22Rv1 (cell line): ENCODE results near the gene RABGGTB.

Experiments
- CTCF ChIP-seq: fragments of 450-650 bp; IDR thresholded peaks from 2 replicates; pipeline ENCODE4 v1.5.1; 2017; ENCODE audit warnings: mild to moderate bottlenecking
- ZFX ChIP-seq: fragments of 450-650 bp; IDR thresholded peaks from 2 replicates; pipeline ENCODE4 v1.6.1; 2017; ENCODE audit warnings: antibody characterized with exemption, borderline replicate concordance

- TF ChIP-seq CTCF (no peak), ZFX (no peak)
These were observed 18.0 kb upstream of the RABGGTB start for GRCh38 chr1:75768016-75768415.
